ENCODE results near the gene ZNF253. TPM values are rescaled to one million over a fixed set of nuclear protein-coding genes. Genes with fewer than 3 reads are reported as not detected.
"Not testable (repeated sequence)": the region's sequence is repeated elsewhere in the genome, so short reads cannot be mapped to it uniquely, and the experiment has no call there.

Gene ZNF253
- 6.5 and 25.3 TPM in 2 replicates for total RNA-seq (2014; rRNA removed; shearing (Covaris generic); ENCODE audit: low replicate concordance)

DNA sequence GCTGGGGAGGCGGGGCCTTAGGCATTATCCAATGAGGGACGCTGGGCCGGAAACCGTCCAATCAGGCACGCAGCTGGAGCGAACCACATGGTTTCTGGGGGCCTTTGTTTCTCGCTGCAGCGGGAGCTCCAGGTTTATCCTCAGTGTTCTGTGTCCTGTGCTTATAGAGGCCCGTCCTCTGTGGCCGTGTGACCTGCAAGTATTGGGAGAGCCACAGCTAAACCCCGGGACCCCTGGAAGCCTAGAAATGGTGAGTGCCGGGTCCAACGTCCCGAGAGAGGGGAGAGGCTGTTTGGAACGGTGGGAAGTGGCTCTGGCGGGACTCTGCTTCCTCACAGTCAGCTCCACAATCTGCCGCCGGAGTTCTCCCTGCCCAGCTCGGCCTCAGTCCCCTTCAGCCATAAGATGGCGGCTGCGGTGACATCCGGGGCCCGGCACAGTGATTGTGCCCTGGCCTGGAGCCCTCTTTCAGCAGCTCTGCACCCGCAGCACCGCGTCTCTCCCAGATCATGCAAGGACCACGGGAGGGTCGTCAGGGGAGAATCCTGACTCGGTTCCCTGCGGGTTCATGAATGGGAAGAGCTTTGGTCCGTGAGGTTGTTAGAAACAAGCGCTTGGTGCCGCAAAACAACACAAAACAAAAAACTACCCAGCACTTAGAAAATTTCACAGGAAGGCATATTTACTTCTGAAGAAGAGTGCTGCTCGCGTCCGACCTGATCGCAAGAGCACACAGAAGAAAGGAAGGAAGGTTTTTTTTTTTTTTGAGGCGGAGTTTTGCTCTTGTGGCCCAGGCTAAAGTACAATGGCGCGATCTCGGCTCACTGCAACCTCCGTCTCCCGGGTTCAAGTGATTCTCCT is at the start of gene ZNF253:
Gene ZNF253 (plus strand): TSS at position 133 of the 861 bp plus-strand sequence. CDS start 115 bp downstream, at position 248.
- H3K4me2 ChIP-seq (ENCODE audit: low read depth, low read length, poor library complexity, severe bottlenecking) = peak within 1 kb of the TSS; percentile 68
- H3K9me3 ChIP-seq (ENCODE audit: low read length) = peaks cover 19% of the 10 kb centered on the region
- H3K9me2 ChIP-seq (replicated peaks; ENCODE audit: insufficient read depth, low read length) = no peaks in the 10 kb centered on the region
- peak within 1 kb of the TSS; percentile 87 for H3K9ac ChIP-seq (ENCODE audit: low read length)
- peak within 1 kb of the TSS; percentile 85 for H3K27ac ChIP-seq (ENCODE audit: low read length)
- peak; percentile 99 for DNase-seq
- peak within 1 kb of the TSS; percentile 80 for H3K4me3 ChIP-seq (ENCODE audit: low read length)
- no peaks in the 10 kb centered on the region for H3K27me3 ChIP-seq (ENCODE audit: low read length)
- peaks cover 37% of the 10 kb centered on the region for H3K36me3 ChIP-seq (ENCODE audit: insufficient read depth, low read length)
- H3K4me1 ChIP-seq (ENCODE audit: low read length) = peaks cover 6% of the 10 kb centered on the region
- H3K79me2 ChIP-seq (ENCODE audit: low read length) = peaks cover 51% of the 10 kb centered on the region
- no peaks in the 10 kb centered on the region for H4K20me1 ChIP-seq (ENCODE audit: insufficient read depth, low read depth, low read length)
- peak within 1 kb of the TSS; percentile 29; the same call in 1 of the 2 replicates for H2AFZ ChIP-seq (ENCODE audit: low read length)

DNA sequence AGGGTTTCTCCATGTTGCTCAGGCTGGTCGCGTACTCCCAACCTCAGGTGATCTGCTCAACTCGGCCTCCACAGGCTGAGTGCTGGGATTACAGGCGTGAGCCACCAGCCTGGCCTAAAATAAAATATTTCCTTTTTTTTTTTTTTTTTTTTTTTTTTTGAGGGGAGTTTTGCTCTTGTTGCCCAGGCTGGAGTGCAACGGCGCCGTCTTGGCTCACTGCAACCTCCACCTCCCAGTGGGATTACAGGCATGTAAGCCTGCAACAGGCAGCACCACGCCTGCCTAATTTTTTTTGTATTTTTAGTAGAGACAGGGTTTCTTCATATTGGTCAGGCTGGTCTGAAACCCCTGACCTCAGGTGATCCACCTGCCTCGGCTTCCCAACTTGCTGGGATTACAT is 49.0 kb upstream of the ZNF253 start:
- no peak for DNase-seq
- H4K20me1 ChIP-seq (ENCODE audit: insufficient read depth, low read depth, low read length) = no peaks in the 10 kb centered on the region
- no peaks in the 10 kb centered on the region for H3K27me3 ChIP-seq (ENCODE audit: low read length)
- H3K9me2 ChIP-seq (replicated peaks; ENCODE audit: insufficient read depth, low read length) = no peaks in the 10 kb centered on the region
- no peak overlapping the region for H3K4me3 ChIP-seq (ENCODE audit: low read length)
- H2AFZ ChIP-seq (ENCODE audit: low read length) = no peak overlapping the region
- peaks cover 56% of the 10 kb centered on the region for H3K36me3 ChIP-seq (ENCODE audit: insufficient read depth, low read length)
- H3K79me2 ChIP-seq (ENCODE audit: low read length) = peaks cover 86% of the 10 kb centered on the region
- H3K4me1 ChIP-seq (ENCODE audit: low read length) = peaks cover 3% of the 10 kb centered on the region
- no peak overlapping the region for H3K27ac ChIP-seq (ENCODE audit: low read length)
- no peak overlapping the region for H3K9ac ChIP-seq (ENCODE audit: low read length)
- no peak overlapping the region for H3K4me2 ChIP-seq (ENCODE audit: low read depth, low read length, poor library complexity, severe bottlenecking)
- peaks cover 22% of the 10 kb centered on the region for H3K9me3 ChIP-seq (ENCODE audit: low read length)

- H2AFZ ChIP-seq (ENCODE audit: low read length) = no peak overlapping the region
- H3K27ac ChIP-seq (ENCODE audit: low read length) = no peak overlapping the region
- no peak for DNase-seq
- H4K20me1 ChIP-seq (ENCODE audit: insufficient read depth, low read depth, low read length) = no peaks in the 10 kb centered on the region
- H3K9me2 ChIP-seq (replicated peaks; ENCODE audit: insufficient read depth, low read length) = no peaks in the 10 kb centered on the region
- H3K27me3 ChIP-seq (ENCODE audit: low read length) = no peaks in the 10 kb centered on the region
- no peak overlapping the region for H3K4me2 ChIP-seq (ENCODE audit: low read depth, low read length, poor library complexity, severe bottlenecking)
- H3K9ac ChIP-seq (ENCODE audit: low read length) = no peak overlapping the region
- H3K4me3 ChIP-seq (ENCODE audit: low read length) = no peak overlapping the region
- peaks cover 7% of the 10 kb centered on the region for H3K4me1 ChIP-seq (ENCODE audit: low read length)
- H3K36me3 ChIP-seq (ENCODE audit: insufficient read depth, low read length) = peaks cover 53% of the 10 kb centered on the region
- peaks cover 22% of the 10 kb centered on the region for H3K9me3 ChIP-seq (ENCODE audit: low read length)
- peaks cover 79% of the 10 kb centered on the region for H3K79me2 ChIP-seq (ENCODE audit: low read length)
Measured at GRCh38 chr19:19817357-19817756, 48.3 kb upstream of the ZNF253 start.

GRCh38 chr19:19820774-19821320 is 44.8 kb upstream of the ZNF253 start:
- H3K4me2 ChIP-seq (ENCODE audit: low read depth, low read length, poor library complexity, severe bottlenecking) = peak overlapping the region; percentile 79
- H3K9ac ChIP-seq (ENCODE audit: low read length) = peak overlapping the region; percentile 91
- peak overlapping the region; percentile 93; the same call in 1 of the 2 replicates for H2AFZ ChIP-seq (ENCODE audit: low read length)
- H3K36me3 ChIP-seq (ENCODE audit: insufficient read depth, low read length) = peaks cover 29% of the 10 kb centered on the region
- peaks cover 51% of the 10 kb centered on the region for H3K79me2 ChIP-seq (ENCODE audit: low read length)
- no peaks in the 10 kb centered on the region; the same call in 1 of the 2 replicates for H3K27me3 ChIP-seq (ENCODE audit: low read length)
- peak overlapping the region; percentile 94 for H3K4me3 ChIP-seq (ENCODE audit: low read length)
- H3K9me2 ChIP-seq (replicated peaks; ENCODE audit: insufficient read depth, low read length) = no peaks in the 10 kb centered on the region
- H3K4me1 ChIP-seq (ENCODE audit: low read length) = peaks cover 7% of the 10 kb centered on the region
- no peak for DNase-seq
- peaks cover 38% of the 10 kb centered on the region for H3K9me3 ChIP-seq (ENCODE audit: low read length)
- H3K27ac ChIP-seq (ENCODE audit: low read length) = peak overlapping the region; percentile 76; the same call in 1 of the 2 replicates
- H4K20me1 ChIP-seq (ENCODE audit: insufficient read depth, low read depth, low read length) = no peaks in the 10 kb centered on the region

DNA sequence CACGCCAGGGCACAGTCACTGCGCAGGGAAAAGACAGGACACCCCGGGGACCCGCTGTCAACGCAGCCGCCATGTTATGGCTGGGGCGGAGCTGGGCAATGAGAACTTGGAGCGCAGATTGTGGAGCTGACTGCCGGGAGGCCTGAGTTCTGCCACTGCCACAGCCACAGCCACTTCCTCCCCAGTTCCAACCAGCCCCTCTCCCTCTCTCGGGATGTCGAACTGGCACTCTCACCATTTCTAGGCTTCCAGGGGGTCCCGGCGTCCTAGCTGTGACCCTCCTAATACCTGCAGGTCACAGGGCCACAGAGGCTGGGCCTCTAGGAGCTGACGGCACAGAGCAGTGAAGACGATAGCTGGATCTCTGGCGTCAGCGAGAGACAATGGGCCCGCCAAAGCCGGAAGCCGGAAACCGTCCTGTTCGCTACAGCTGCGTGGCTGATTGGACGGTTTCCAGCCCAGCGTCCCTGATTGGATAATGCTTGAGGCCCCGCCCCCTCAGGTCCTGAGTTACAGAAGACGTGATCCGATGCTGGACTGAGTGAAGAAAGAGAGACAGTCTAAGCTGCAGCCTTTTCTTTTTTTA is 44.2 kb upstream of the ZNF253 start, which contains the start of gene ZNF506:
Gene ZNF506 (minus strand): TSS at position 385 of the 586 bp plus-strand sequence. CDS start 147 bp downstream, at position 238.
- peak within 1 kb of the TSS; percentile 91 for H3K9ac ChIP-seq (ENCODE audit: low read length)
- H2AFZ ChIP-seq (ENCODE audit: low read length) = peak within 1 kb of the TSS; percentile 93; the same call in 1 of the 2 replicates
- peaks cover 29% of the 10 kb centered on the region for H3K36me3 ChIP-seq (ENCODE audit: insufficient read depth, low read length)
- peaks cover 46% of the 10 kb centered on the region for H3K79me2 ChIP-seq (ENCODE audit: low read length)
- H3K27me3 ChIP-seq (ENCODE audit: low read length) = no peaks in the 10 kb centered on the region; the same call in 1 of the 2 replicates
- H3K4me3 ChIP-seq (ENCODE audit: low read length) = peak within 1 kb of the TSS; percentile 94
- H3K27ac ChIP-seq (ENCODE audit: low read length) = peak within 1 kb of the TSS; percentile 76
- H3K9me3 ChIP-seq (ENCODE audit: low read length) = peaks cover 38% of the 10 kb centered on the region
- H3K9me2 ChIP-seq (replicated peaks; ENCODE audit: insufficient read depth, low read length) = no peaks in the 10 kb centered on the region
- H3K4me1 ChIP-seq (ENCODE audit: low read length) = peaks cover 7% of the 10 kb centered on the region
- DNase-seq = peak; percentile 99
- H3K4me2 ChIP-seq (ENCODE audit: low read depth, low read length, poor library complexity, severe bottlenecking) = peak within 1 kb of the TSS; percentile 79
- no peaks in the 10 kb centered on the region for H4K20me1 ChIP-seq (ENCODE audit: insufficient read depth, low read depth, low read length)

DNA sequence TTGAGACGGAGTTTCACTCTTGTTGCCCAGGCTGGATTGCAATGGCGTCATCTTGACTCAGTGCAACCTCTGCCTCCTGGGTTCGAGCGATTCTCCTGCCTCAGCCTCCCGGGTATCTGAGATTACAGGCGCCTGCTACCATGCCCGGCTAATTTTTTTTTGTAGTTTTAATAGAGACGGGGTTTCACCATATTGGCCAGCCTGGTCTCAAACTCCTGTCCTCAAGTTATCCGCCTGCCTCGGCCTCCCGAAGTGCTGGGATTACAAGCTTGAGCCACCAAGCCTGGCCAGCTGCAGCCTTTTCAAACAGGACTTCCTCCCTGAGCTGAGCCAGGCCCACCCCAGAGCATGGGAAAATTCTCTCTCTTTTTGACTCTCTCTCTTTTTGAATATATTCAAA is 43.7 kb upstream of the ZNF253 start:
- Histone ChIP-seq H3K36me3 (ENCODE audit: insufficient read depth, low read length) (peaks cover 28% of the 10 kb centered on the region), H3K4me3 (ENCODE audit: low read length) (peak overlapping the region; percentile 94), H3K4me2 (ENCODE audit: low read depth, low read length, poor library complexity, severe bottlenecking) (peak overlapping the region; percentile 79), H3K9ac (ENCODE audit: low read length) (peak overlapping the region; percentile 62), H3K79me2 (ENCODE audit: low read length) (peaks cover 42% of the 10 kb centered on the region), H3K9me3 (ENCODE audit: low read length) (peaks cover 41% of the 10 kb centered on the region), H3K27ac (ENCODE audit: low read length) (peak overlapping the region; percentile 42; the same call in 1 of the 2 replicates), H2AFZ (ENCODE audit: low read length) (0 out of 2 replicates have a peak overlapping the region, but pooled peaks have one; percentile 45)
- H4K20me1 ChIP-seq (ENCODE audit: insufficient read depth, low read depth, low read length); H3K4me1 ChIP-seq (ENCODE audit: low read length); H3K9me2 ChIP-seq (replicated peaks; ENCODE audit: insufficient read depth, low read length); H3K27me3 ChIP-seq (ENCODE audit: low read length): not testable (repeated sequence)
- DNase-seq = peak; percentile 48

DNA sequence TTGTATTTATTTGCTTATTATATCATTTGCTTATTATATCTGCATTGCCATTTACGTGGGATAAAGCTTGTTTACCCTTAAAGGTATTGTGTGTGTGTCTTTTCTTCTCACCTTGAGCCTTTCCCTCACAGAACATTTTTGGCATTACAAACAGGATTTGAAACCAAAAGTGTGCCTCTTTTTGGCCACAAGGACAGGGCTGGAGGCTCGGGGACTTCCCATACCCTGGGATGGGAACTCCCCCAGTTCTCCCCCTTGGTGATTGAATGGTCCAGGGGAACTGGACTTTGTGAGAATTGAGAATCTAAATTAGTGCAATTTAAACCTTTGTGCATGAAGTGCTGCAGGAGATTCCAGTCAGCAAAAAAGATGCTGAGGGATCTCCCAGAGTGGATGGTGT is 41.8 kb upstream of the ZNF253 start:
- no peak for DNase-seq

More for the DNA sequence above, 41.8 kb upstream of the ZNF253 start:
- no peak overlapping the region for H2AFZ ChIP-seq (ENCODE audit: low read length)
- no peaks in the 10 kb centered on the region for H3K9me2 ChIP-seq (replicated peaks; ENCODE audit: insufficient read depth, low read length)
- no peak overlapping the region for H3K27ac ChIP-seq (ENCODE audit: low read length)
- H3K4me1 ChIP-seq (ENCODE audit: low read length) = peaks cover 7% of the 10 kb centered on the region
- no peaks in the 10 kb centered on the region; the same call in 1 of the 2 replicates for H3K27me3 ChIP-seq (ENCODE audit: low read length)
- H3K79me2 ChIP-seq (ENCODE audit: low read length) = peaks cover 23% of the 10 kb centered on the region
- H4K20me1 ChIP-seq (ENCODE audit: insufficient read depth, low read depth, low read length) = no peaks in the 10 kb centered on the region
- no peak overlapping the region for H3K4me2 ChIP-seq (ENCODE audit: low read depth, low read length, poor library complexity, severe bottlenecking)
- peaks cover 39% of the 10 kb centered on the region for H3K9me3 ChIP-seq (ENCODE audit: low read length)
- no peak overlapping the region for H3K9ac ChIP-seq (ENCODE audit: low read length)
- peaks cover 13% of the 10 kb centered on the region for H3K36me3 ChIP-seq (ENCODE audit: insufficient read depth, low read length)
- no peak overlapping the region for H3K4me3 ChIP-seq (ENCODE audit: low read length)

Measured in Karpas-422 (cell line).